ENCODE results near the gene MASP1.

Gene MASP1

GRCh38 chr3:187209491-187209890, 82.0 kb downstream of the MASP1 start:
- Histone ChIP-seq H3K27me3 (ENCODE audit: insufficient read depth, low read length) (no peaks in the 10 kb centered on the region), H2AFZ (ENCODE audit: insufficient read depth, low read length, poor library complexity) (no peak overlapping the region), H3K4ac (ENCODE audit: low read depth, low read length) (no peak overlapping the region), H3K18ac (ENCODE audit: low read length) (no peak overlapping the region), H3K4me3 (ENCODE audit: low read depth, low read length) (no peak overlapping the region), H4K8ac (ENCODE audit: low read depth, low read length) (no peak overlapping the region), H4K12ac (ENCODE audit: low read depth, low read length) (no peak overlapping the region), H3K14ac (ENCODE audit: low read length) (no peak overlapping the region), H3K36me3 (ENCODE audit: control insufficient read depth in 1 of 2, insufficient read depth in 2 of 2, low read length in 2 of 2) (no peaks in the 10 kb centered on the region), H3K79me1 (ENCODE audit: low read length) (no peaks in the 10 kb centered on the region), H4K91ac (ENCODE audit: low read depth, low read length) (no peak overlapping the region), H3K27ac (ENCODE audit: low read depth, low read length) (no peak overlapping the region), H2AK5ac (ENCODE audit: low read length) (no peak overlapping the region), H3K9ac (ENCODE audit: low read length) (no peak overlapping the region), H3K79me2 (ENCODE audit: control insufficient read depth, insufficient read depth, low read length, poor library complexity) (no peaks in the 10 kb centered on the region), H3K4me2 (ENCODE audit: low read length) (no peak overlapping the region), H3K9me3 (ENCODE audit: insufficient read depth, low read depth, low read length) (peaks cover 6% of the 10 kb centered on the region), H2BK12ac (ENCODE audit: low read length) (no peak overlapping the region), H2BK120ac (ENCODE audit: insufficient read depth, low read length, poor library complexity) (no peak overlapping the region), H3K4me1 (ENCODE audit: control insufficient read depth in 1 of 2, insufficient read depth in 2 of 2, low read length in 2 of 2) (no peaks in the 10 kb centered on the region), H3K23ac (ENCODE audit: low read length) (no peak overlapping the region), H2BK5ac (ENCODE audit: low read depth, low read length, poor library complexity) (no peak overlapping the region)
- DNase-seq = no peak

- no peak overlapping the region for H4K12ac ChIP-seq (ENCODE audit: low read depth, low read length)
- no peak overlapping the region for H3K4me3 ChIP-seq (ENCODE audit: low read depth, low read length)
- H2BK120ac ChIP-seq (ENCODE audit: insufficient read depth, low read length, poor library complexity) = no peak overlapping the region
- no peaks in the 10 kb centered on the region for H3K79me2 ChIP-seq (ENCODE audit: control insufficient read depth, insufficient read depth, low read length, poor library complexity)
- H4K8ac ChIP-seq (ENCODE audit: low read depth, low read length) = no peak overlapping the region
- no peak overlapping the region for H3K18ac ChIP-seq (ENCODE audit: low read length)
- H2AK5ac ChIP-seq (ENCODE audit: low read length) = no peak overlapping the region
- no peaks in the 10 kb centered on the region for H3K79me1 ChIP-seq (ENCODE audit: low read length)
- no peak overlapping the region for H3K4ac ChIP-seq (ENCODE audit: low read depth, low read length)
- no peak overlapping the region for H3K27ac ChIP-seq (ENCODE audit: low read depth, low read length)
- no peak overlapping the region for H3K9ac ChIP-seq (ENCODE audit: low read length)
- H3K4me1 ChIP-seq (ENCODE audit: control insufficient read depth in 1 of 2, insufficient read depth in 2 of 2, low read length in 2 of 2) = no peaks in the 10 kb centered on the region
- DNase-seq = no peak
- no peaks in the 10 kb centered on the region for H3K27me3 ChIP-seq (ENCODE audit: insufficient read depth, low read length)
- no CpG with 5 or more reads among the region's 1 CpG for WGBS (ENCODE audit: extremely low coverage, insufficient coverage, insufficient read length)
- no peak overlapping the region for H3K14ac ChIP-seq (ENCODE audit: low read length)
- H3K36me3 ChIP-seq (ENCODE audit: control insufficient read depth in 1 of 2, insufficient read depth in 2 of 2, low read length in 2 of 2) = no peaks in the 10 kb centered on the region
- no peak overlapping the region for H3K4me2 ChIP-seq (ENCODE audit: low read length)
- H2BK5ac ChIP-seq (ENCODE audit: low read depth, low read length, poor library complexity) = no peak overlapping the region
- H2BK12ac ChIP-seq (ENCODE audit: low read length) = no peak overlapping the region
- no peak overlapping the region for H2AFZ ChIP-seq (ENCODE audit: insufficient read depth, low read length, poor library complexity)
- H3K23ac ChIP-seq (ENCODE audit: low read length) = no peak overlapping the region
- H4K91ac ChIP-seq (ENCODE audit: low read depth, low read length) = no peak overlapping the region
- H3K9me3 ChIP-seq (ENCODE audit: insufficient read depth, low read depth, low read length) = peaks cover 6% of the 10 kb centered on the region
These were observed 83.4 kb downstream of the MASP1 start for GRCh38 chr3:187208159-187208558.

- no peak for DNase-seq
- H4K91ac ChIP-seq (ENCODE audit: low read depth, low read length) = no peak overlapping the region
- no peak overlapping the region for H4K12ac ChIP-seq (ENCODE audit: low read depth, low read length)
- no peak overlapping the region for H2BK120ac ChIP-seq (ENCODE audit: insufficient read depth, low read length, poor library complexity)
- H2AK5ac ChIP-seq (ENCODE audit: low read length) = no peak overlapping the region
- H2BK5ac ChIP-seq (ENCODE audit: low read depth, low read length, poor library complexity) = no peak overlapping the region
- no peak overlapping the region for H3K4me3 ChIP-seq (ENCODE audit: low read depth, low read length)
- no peaks in the 10 kb centered on the region for H3K36me3 ChIP-seq (ENCODE audit: control insufficient read depth in 1 of 2, insufficient read depth in 2 of 2, low read length in 2 of 2)
- no peak overlapping the region for H3K4me2 ChIP-seq (ENCODE audit: low read length)
- H3K14ac ChIP-seq (ENCODE audit: low read length) = no peak overlapping the region
- H3K9ac ChIP-seq (ENCODE audit: low read length) = no peak overlapping the region
- H2AFZ ChIP-seq (ENCODE audit: insufficient read depth, low read length, poor library complexity) = no peak overlapping the region
- H3K79me2 ChIP-seq (ENCODE audit: control insufficient read depth, insufficient read depth, low read length, poor library complexity) = no peaks in the 10 kb centered on the region
- no peak overlapping the region for H3K23ac ChIP-seq (ENCODE audit: low read length)
- H3K18ac ChIP-seq (ENCODE audit: low read length) = no peak overlapping the region
- peaks cover 6% of the 10 kb centered on the region for H3K9me3 ChIP-seq (ENCODE audit: insufficient read depth, low read depth, low read length)
- H3K27ac ChIP-seq (ENCODE audit: low read depth, low read length) = no peak overlapping the region
- no peak overlapping the region for H2BK12ac ChIP-seq (ENCODE audit: low read length)
- H3K4ac ChIP-seq (ENCODE audit: low read depth, low read length) = no peak overlapping the region
- no peak overlapping the region for H4K8ac ChIP-seq (ENCODE audit: low read depth, low read length)
- no peaks in the 10 kb centered on the region for H3K27me3 ChIP-seq (ENCODE audit: insufficient read depth, low read length)
- H3K4me1 ChIP-seq (ENCODE audit: control insufficient read depth in 1 of 2, insufficient read depth in 2 of 2, low read length in 2 of 2) = no peaks in the 10 kb centered on the region
- no peaks in the 10 kb centered on the region for H3K79me1 ChIP-seq (ENCODE audit: low read length)
These were observed 83.9 kb downstream of the MASP1 start for GRCh38 chr3:187207624-187208023.

GRCh38 chr3:187207062-187207461, 84.5 kb downstream of the MASP1 start:
- WGBS (ENCODE audit: extremely low coverage, insufficient coverage, insufficient read length) = no CpG with 5 or more reads among the region's 2 CpGs
- Histone ChIP-seq H2BK5ac (ENCODE audit: low read depth, low read length, poor library complexity) (no peak overlapping the region), H2BK120ac (ENCODE audit: insufficient read depth, low read length, poor library complexity) (no peak overlapping the region), H3K27ac (ENCODE audit: low read depth, low read length) (no peak overlapping the region), H3K23ac (ENCODE audit: low read length) (no peak overlapping the region), H3K4ac (ENCODE audit: low read depth, low read length) (no peak overlapping the region), H3K27me3 (ENCODE audit: insufficient read depth, low read length) (no peaks in the 10 kb centered on the region), H4K12ac (ENCODE audit: low read depth, low read length) (no peak overlapping the region), H3K4me2 (ENCODE audit: low read length) (no peak overlapping the region), H2AFZ (ENCODE audit: insufficient read depth, low read length, poor library complexity) (no peak overlapping the region), H4K8ac (ENCODE audit: low read depth, low read length) (no peak overlapping the region), H3K79me1 (ENCODE audit: low read length) (no peaks in the 10 kb centered on the region), H2AK5ac (ENCODE audit: low read length) (no peak overlapping the region), H3K36me3 (ENCODE audit: control insufficient read depth in 1 of 2, insufficient read depth in 2 of 2, low read length in 2 of 2) (no peaks in the 10 kb centered on the region), H3K18ac (ENCODE audit: low read length) (no peak overlapping the region), H4K91ac (ENCODE audit: low read depth, low read length) (no peak overlapping the region), H3K79me2 (ENCODE audit: control insufficient read depth, insufficient read depth, low read length, poor library complexity) (no peaks in the 10 kb centered on the region), H3K4me3 (ENCODE audit: low read depth, low read length) (no peak overlapping the region), H2BK12ac (ENCODE audit: low read length) (no peak overlapping the region), H3K9ac (ENCODE audit: low read length) (no peak overlapping the region), H3K9me3 (ENCODE audit: insufficient read depth, low read depth, low read length) (peaks cover 6% of the 10 kb centered on the region), H3K4me1 (ENCODE audit: control insufficient read depth in 1 of 2, insufficient read depth in 2 of 2, low read length in 2 of 2) (no peaks in the 10 kb centered on the region), H3K14ac (ENCODE audit: low read length) (no peak overlapping the region)
- no peak for DNase-seq

GRCh38 chr3:187205683-187206082, 85.9 kb downstream of the MASP1 start:
- no peak overlapping the region for H4K8ac ChIP-seq (ENCODE audit: low read depth, low read length)
- H3K4me1 ChIP-seq (ENCODE audit: control insufficient read depth in 1 of 2, insufficient read depth in 2 of 2, low read length in 2 of 2) = no peaks in the 10 kb centered on the region
- H3K9me3 ChIP-seq (ENCODE audit: insufficient read depth, low read depth, low read length) = peaks cover 6% of the 10 kb centered on the region
- no peak overlapping the region for H3K4me2 ChIP-seq (ENCODE audit: low read length)
- H4K91ac ChIP-seq (ENCODE audit: low read depth, low read length) = no peak overlapping the region
- no peaks in the 10 kb centered on the region for H3K79me2 ChIP-seq (ENCODE audit: control insufficient read depth, insufficient read depth, low read length, poor library complexity)
- no peak overlapping the region for H3K4me3 ChIP-seq (ENCODE audit: low read depth, low read length)
- H3K18ac ChIP-seq (ENCODE audit: low read length) = no peak overlapping the region
- H3K79me1 ChIP-seq (ENCODE audit: low read length) = no peaks in the 10 kb centered on the region
- H2BK12ac ChIP-seq (ENCODE audit: low read length) = no peak overlapping the region
- H2BK120ac ChIP-seq (ENCODE audit: insufficient read depth, low read length, poor library complexity) = no peak overlapping the region
- H2AFZ ChIP-seq (ENCODE audit: insufficient read depth, low read length, poor library complexity) = no peak overlapping the region
- no CpG with 5 or more reads among the region's 2 CpGs for WGBS (ENCODE audit: extremely low coverage, insufficient coverage, insufficient read length)
- no peak overlapping the region for H3K23ac ChIP-seq (ENCODE audit: low read length)
- H3K36me3 ChIP-seq (ENCODE audit: control insufficient read depth in 1 of 2, insufficient read depth in 2 of 2, low read length in 2 of 2) = no peaks in the 10 kb centered on the region
- H3K4ac ChIP-seq (ENCODE audit: low read depth, low read length) = no peak overlapping the region
- no peak overlapping the region for H3K9ac ChIP-seq (ENCODE audit: low read length)
- H4K12ac ChIP-seq (ENCODE audit: low read depth, low read length) = no peak overlapping the region
- no peak overlapping the region for H3K27ac ChIP-seq (ENCODE audit: low read depth, low read length)
- no peak overlapping the region for H3K14ac ChIP-seq (ENCODE audit: low read length)
- H2BK5ac ChIP-seq (ENCODE audit: low read depth, low read length, poor library complexity) = no peak overlapping the region
- DNase-seq = no peak
- no peak overlapping the region for H2AK5ac ChIP-seq (ENCODE audit: low read length)
- H3K27me3 ChIP-seq (ENCODE audit: insufficient read depth, low read length) = no peaks in the 10 kb centered on the region
